ENCODE results near the gene MAD2L1BP.
"Not testable (repeated sequence)": the region's sequence is repeated elsewhere in the genome, so short reads cannot be mapped to it uniquely, and the experiment has no call there.

DNA sequence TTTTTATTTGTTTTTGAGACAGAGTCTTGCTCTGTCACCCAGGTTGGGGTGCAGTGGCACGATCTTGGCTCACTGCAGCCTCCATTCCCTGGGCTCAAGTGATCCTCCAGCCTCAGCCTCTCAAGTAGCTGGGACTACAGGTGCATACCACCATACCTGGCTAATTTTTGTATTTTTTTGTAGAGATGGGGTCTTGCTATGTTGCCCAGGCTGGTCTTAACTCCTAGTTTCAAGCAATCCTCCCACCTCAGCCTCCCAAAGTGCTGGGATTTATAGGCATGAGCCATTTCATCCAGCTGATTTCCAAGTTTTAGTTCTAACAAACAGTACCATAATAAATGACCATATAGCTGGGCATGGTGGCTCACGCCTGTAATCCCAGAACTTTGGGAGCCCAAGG is 17.2 kb downstream of the MAD2L1BP start:
- TF ChIP-seq, protein P1, sequence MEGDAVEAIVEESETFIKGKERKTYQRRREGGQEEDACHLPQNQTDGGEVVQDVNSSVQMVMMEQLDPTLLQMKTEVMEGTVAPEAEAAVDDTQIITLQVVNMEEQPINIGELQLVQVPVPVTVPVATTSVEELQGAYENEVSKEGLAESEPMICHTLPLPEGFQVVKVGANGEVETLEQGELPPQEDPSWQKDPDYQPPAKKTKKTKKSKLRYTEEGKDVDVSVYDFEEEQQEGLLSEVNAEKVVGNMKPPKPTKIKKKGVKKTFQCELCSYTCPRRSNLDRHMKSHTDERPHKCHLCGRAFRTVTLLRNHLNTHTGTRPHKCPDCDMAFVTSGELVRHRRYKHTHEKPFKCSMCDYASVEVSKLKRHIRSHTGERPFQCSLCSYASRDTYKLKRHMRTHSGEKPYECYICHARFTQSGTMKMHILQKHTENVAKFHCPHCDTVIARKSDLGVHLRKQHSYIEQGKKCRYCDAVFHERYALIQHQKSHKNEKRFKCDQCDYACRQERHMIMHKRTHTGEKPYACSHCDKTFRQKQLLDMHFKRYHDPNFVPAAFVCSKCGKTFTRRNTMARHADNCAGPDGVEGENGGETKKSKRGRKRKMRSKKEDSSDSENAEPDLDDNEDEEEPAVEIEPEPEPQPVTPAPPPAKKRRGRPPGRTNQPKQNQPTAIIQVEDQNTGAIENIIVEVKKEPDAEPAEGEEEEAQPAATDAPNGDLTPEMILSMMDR (IDR thresholded peaks at IDR 0.05), result not testable (repeated sequence)
- not testable (repeated sequence) for TF ChIP-seq POLR2A (IDR thresholded peaks at IDR 0.05)
